Measurements from ENCODE around the gene CSGALNACT2. TPM values are rescaled to one million over a fixed set of nuclear protein-coding genes. Genes with fewer than 3 reads are reported as not detected.
A peak's percentile ranks its signal among the peaks of the same experiment; 100 is the strongest.

The CSGALNACT2 gene
- total RNA-seq, 2 donors from 2014 or later = 3.5 to 8.2 TPM

DNA sequence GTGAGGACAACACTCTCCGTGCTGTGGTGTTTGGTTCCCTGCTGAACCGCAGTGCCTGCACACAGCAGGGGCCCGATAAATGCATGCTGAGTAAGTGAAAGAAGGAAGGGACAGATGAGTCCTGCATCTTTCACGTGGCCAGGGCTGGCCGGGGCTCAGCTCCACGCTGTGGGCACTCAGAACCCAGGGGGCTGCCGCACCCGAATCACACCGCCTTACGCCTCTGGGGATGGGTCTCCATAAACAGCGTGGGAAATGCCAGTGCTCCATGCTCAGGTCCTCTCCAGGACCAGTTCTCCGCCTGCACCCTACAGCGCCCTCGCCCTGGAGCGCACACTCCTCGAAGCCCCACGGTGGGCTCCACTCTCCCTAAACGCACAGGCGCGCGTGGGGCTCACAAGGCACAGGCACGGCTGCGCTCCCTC, 90.5 kb downstream of the CSGALNACT2 start:
- TF ChIP-seq, protein P1, sequence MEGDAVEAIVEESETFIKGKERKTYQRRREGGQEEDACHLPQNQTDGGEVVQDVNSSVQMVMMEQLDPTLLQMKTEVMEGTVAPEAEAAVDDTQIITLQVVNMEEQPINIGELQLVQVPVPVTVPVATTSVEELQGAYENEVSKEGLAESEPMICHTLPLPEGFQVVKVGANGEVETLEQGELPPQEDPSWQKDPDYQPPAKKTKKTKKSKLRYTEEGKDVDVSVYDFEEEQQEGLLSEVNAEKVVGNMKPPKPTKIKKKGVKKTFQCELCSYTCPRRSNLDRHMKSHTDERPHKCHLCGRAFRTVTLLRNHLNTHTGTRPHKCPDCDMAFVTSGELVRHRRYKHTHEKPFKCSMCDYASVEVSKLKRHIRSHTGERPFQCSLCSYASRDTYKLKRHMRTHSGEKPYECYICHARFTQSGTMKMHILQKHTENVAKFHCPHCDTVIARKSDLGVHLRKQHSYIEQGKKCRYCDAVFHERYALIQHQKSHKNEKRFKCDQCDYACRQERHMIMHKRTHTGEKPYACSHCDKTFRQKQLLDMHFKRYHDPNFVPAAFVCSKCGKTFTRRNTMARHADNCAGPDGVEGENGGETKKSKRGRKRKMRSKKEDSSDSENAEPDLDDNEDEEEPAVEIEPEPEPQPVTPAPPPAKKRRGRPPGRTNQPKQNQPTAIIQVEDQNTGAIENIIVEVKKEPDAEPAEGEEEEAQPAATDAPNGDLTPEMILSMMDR (IDR thresholded peaks at IDR 0.05) = no peak
- H3K4me3 ChIP-seq = peak overlapping the region; percentile 46
- intact Hi-C loops (cut with DNase I) = no loop called here
- no peak overlapping the region for H3K9ac ChIP-seq (ENCODE audit: low read depth in 2 of 2, low read length in 2 of 2)
- DNase-seq = no peak
- H3K27me3 ChIP-seq = peaks cover 20% of the 10 kb centered on the region
- no peaks in the 10 kb centered on the region for H3K4me1 ChIP-seq
- no peaks in the 10 kb centered on the region for H3K36me3 ChIP-seq
- H3K27ac ChIP-seq = no peak overlapping the region
- no peaks in the 10 kb centered on the region for H3K9me3 ChIP-seq

DNA sequence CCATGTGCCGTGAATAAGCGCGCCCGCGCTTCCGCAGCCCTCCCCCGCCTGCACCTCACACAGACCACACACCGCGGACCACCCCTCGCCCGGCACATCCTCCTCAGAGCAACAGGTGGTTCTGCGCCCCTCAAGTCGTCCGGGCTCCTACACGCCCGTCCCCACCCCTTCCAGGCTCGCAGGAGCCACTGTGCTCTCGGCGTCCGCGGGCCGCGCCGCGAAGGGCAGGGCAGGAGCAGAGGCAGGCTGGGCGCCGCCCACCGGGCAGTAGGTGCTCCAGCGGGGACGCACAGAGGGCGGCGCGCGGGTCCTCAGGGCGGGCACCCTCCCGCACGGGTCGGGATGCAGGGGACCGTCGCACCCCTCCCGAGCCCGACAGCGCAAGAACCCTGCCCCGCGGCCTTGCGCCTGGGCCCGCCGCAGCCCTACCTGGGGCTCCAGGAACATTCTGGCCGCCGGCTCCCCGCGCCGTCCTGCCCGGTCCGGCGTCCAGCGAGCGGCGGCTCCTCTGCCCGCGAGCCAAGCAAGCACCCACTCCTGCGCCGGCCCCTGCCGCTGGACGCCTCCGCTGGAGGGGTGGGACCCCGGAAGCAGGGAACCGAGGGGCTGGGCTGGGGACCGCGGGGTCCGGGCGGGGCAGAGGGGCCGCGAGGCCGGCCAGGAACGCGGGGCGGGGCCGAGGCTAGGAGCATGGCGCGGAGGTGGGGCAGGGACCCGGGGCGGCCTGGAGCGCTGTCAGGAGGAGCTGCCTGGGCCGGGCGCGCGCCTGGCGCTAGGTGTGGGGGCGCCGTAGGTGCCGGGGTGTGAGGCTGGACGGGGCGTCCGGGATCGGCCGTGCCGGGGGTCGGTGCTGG, 91.2 kb downstream of the CSGALNACT2 start:
- no peak overlapping the region for H3K9ac ChIP-seq (ENCODE audit: low read depth in 2 of 2, low read length in 2 of 2)
- TF ChIP-seq, protein P1 (IDR thresholded peaks at IDR 0.05) = no peak
- peak overlapping the region; percentile 46 for H3K4me3 ChIP-seq
- intact Hi-C loops (cut with DNase I) = no loop called here
- H3K4me1 ChIP-seq = no peaks in the 10 kb centered on the region
- no peaks in the 10 kb centered on the region for H3K36me3 ChIP-seq
- no peak overlapping the region for H3K27ac ChIP-seq
- H3K9me3 ChIP-seq = no peaks in the 10 kb centered on the region
- no peak for DNase-seq
- peaks cover 20% of the 10 kb centered on the region for H3K27me3 ChIP-seq

DNA sequence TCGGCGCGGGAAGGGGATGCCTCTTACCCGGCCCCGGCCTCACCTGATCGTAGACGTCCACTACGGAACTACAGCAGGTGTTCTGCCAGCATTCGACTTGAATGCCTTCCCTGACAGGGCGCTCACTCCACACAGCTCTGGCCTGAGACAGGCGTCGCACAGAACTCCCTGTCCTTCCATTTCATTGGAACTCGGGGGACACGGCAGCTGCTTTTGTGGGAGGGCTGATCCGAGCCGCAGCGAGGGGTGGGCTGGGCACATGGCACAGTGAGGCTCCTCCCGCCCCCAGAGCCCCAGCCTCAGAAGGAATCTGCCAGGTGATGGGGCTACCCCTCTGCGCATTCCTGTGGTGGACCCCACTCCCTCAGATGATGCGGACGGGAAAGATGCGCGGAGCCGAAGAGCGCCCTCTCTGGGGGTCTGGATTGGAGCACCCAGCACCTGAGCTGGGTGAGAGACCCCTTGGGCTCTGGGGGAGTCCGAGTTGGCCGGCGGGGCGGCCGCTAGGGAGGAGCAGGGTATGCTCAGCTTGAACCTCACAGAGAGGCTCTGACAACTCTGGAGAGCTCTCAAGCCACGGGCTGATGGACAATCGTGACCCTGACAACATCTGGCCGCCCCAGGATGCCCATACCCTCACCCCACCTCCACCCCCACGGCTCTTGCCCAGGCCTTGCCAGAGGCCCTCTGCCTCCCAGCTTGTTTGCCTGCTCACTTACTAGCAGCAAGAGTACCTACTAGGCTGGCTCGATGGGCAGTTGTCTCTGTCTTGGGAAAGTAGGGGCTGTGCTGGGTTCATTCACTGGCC, 92.1 kb downstream of the CSGALNACT2 start:
- TF ChIP-seq, protein P1 (IDR thresholded peaks at IDR 0.05) = no peak
- no peak for DNase-seq
- Histone ChIP-seq H3K27ac (no peak overlapping the region), H3K9ac (ENCODE audit: low read depth in 2 of 2, low read length in 2 of 2) (no peak overlapping the region), H3K9me3 (no peaks in the 10 kb centered on the region), H3K27me3 (peaks cover 20% of the 10 kb centered on the region), H3K36me3 (no peaks in the 10 kb centered on the region), H3K4me3 (peak overlapping the region; percentile 46), H3K4me1 (no peaks in the 10 kb centered on the region)
- intact Hi-C loops (cut with DNase I) = no loop called here

DNA sequence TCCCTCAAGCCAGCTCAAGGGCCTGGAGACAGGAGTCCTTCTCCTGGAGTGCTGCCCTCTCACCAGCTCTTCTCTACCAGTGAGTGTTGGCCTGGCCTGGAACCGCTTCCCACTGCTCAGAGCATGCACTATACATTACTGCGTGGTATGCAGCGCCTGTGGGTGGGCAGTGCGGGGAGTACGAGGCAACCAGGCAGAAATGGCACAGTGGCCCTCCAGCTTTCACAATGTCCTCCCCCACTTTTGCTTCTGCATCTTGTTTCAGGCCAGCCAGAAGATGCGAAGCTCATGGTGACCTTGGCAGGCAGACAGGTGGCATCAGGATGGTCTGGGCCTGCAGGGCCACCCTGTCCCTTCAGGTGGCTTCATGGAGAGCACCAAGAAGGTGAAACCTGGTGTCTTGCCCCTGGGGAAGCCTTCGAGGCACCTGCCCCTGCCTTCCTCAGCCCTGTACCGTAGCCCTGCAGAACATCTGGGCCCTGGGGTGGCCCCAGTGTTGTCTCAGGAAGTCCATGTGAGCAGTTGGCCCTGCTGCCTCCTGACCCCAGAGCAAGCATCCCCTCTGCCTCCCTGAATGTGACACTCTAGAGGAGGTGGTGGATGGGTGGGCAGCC, 92.8 kb downstream of the CSGALNACT2 start:
- no peak overlapping the region for H3K27ac ChIP-seq
- DNase-seq = no peak

More for the DNA sequence above, 92.8 kb downstream of the CSGALNACT2 start:
- Histone ChIP-seq H3K4me3 (no peak overlapping the region), H3K27me3 (peaks cover 20% of the 10 kb centered on the region), H3K9me3 (no peaks in the 10 kb centered on the region), H3K4me1 (no peaks in the 10 kb centered on the region), H3K36me3 (no peaks in the 10 kb centered on the region), H3K9ac (ENCODE audit: low read depth in 2 of 2, low read length in 2 of 2) (no peak overlapping the region)
- TF ChIP-seq, protein P1 (IDR thresholded peaks at IDR 0.05) = no peak
- intact Hi-C loops (cut with DNase I) = no loop called here

All from colonic mucosa (tissue), 4 donors.